HEK293 (cell line): ENCODE measurements around the gene PTPRN.
A peak's percentile ranks its signal among the peaks of the same experiment; 100 is the strongest.

Source experiments
- HOXC10 ChIP-seq: sonication (generic); formaldehyde crosslinking; IDR thresholded peaks from 2 replicates; pipeline ENCODE4 v1.8.1; 2023; ENCODE audit warnings: mild to moderate bottlenecking, missing genetic modification reagents
- KLF16 ChIP-seq: fragments of 450-650 bp; formaldehyde crosslinking; IDR thresholded peaks from 2 replicates; pipeline ENCODE4 v1.5.1; 2017; ENCODE audit warnings: missing biosample characterization, missing genetic modification characterization
- KLF7 ChIP-seq: fragments of 450-650 bp; formaldehyde crosslinking; IDR thresholded peaks from 2 replicates; pipeline ENCODE4 v1.5.1; 2016; ENCODE audit warnings: missing biosample characterization, missing genetic modification characterization, borderline replicate concordance
- MYNN ChIP-seq: fragments of 450-650 bp; formaldehyde crosslinking; IDR thresholded peaks from 2 replicates; pipeline ENCODE4 v1.5.1; 2016; ENCODE audit warnings: missing biosample characterization, missing genetic modification characterization, borderline replicate concordance
- MZF1 ChIP-seq: fragments of 450-650 bp; formaldehyde crosslinking; IDR thresholded peaks from 2 replicates; pipeline ENCODE4 v1.5.1; 2017; ENCODE audit warnings: missing biosample characterization, missing genetic modification characterization, borderline replicate concordance
- PRDM1 ChIP-seq: fragments of 450-650 bp; formaldehyde crosslinking; IDR thresholded peaks from 2 replicates; pipeline ENCODE4; 2016; ENCODE audit warnings: missing biosample characterization, missing genetic modification characterization
- REST ChIP-seq: fragments of 450-650 bp; formaldehyde crosslinking; IDR thresholded peaks from 2 replicates; pipeline ENCODE4 v1.5.1; 2016; ENCODE audit warnings: missing biosample characterization, missing genetic modification characterization
- SCRT2 ChIP-seq: fragments of 450-650 bp; formaldehyde crosslinking; IDR thresholded peaks from 2 replicates; pipeline ENCODE4 v1.5.1; 2016; ENCODE audit warnings: missing biosample characterization, missing genetic modification characterization
- SP3 ChIP-seq: fragments of 450-650 bp; formaldehyde crosslinking; IDR thresholded peaks from 2 replicates; pipeline ENCODE4 v1.5.1; 2016; ENCODE audit warnings: missing biosample characterization, missing genetic modification characterization
- ZBTB17 ChIP-seq: fragments of 450-650 bp; formaldehyde crosslinking; IDR thresholded peaks from 2 replicates; pipeline ENCODE4 v1.5.1; 2016; ENCODE audit warnings: missing biosample characterization, missing genetic modification characterization
- ZFP37 ChIP-seq: fragments of 450-650 bp; formaldehyde crosslinking; IDR thresholded peaks from 2 replicates; pipeline ENCODE4 v1.5.1; 2016; ENCODE audit warnings: missing biosample characterization, missing genetic modification characterization
- ZIC2 ChIP-seq: fragments of 450-650 bp; formaldehyde crosslinking; IDR thresholded peaks from 2 replicates; pipeline ENCODE4 v1.5.1; 2016; ENCODE audit warnings: missing biosample characterization, missing genetic modification characterization
- ZNF138 ChIP-seq: fragments of 450-650 bp; formaldehyde crosslinking; IDR thresholded peaks from 2 replicates; pipeline ENCODE4 v1.5.1; 2016; ENCODE audit warnings: missing biosample characterization, missing genetic modification characterization, borderline replicate concordance
- ZNF155 ChIP-seq: fragments of 450-650 bp; formaldehyde crosslinking; IDR thresholded peaks from 2 replicates; pipeline ENCODE4 v1.5.1; 2016; ENCODE audit warnings: missing biosample characterization, missing genetic modification characterization
- ZNF157 ChIP-seq: fragments of 450-650 bp; formaldehyde crosslinking; IDR thresholded peaks from 2 replicates; pipeline ENCODE4 v1.5.1; 2016; ENCODE audit warnings: missing biosample characterization, missing genetic modification characterization
- ZNF292 ChIP-seq: fragments of 450-650 bp; formaldehyde crosslinking; IDR thresholded peaks from 2 replicates; pipeline ENCODE4 v1.5.1; 2016; ENCODE audit warnings: low read depth, missing biosample characterization, missing genetic modification characterization, borderline replicate concordance
- ZNF324 ChIP-seq: fragments of 450-650 bp; formaldehyde crosslinking; IDR thresholded peaks from 2 replicates; pipeline ENCODE4 v1.5.1; 2016; ENCODE audit warnings: missing biosample characterization, missing genetic modification characterization
- ZNF366 ChIP-seq: fragments of 450-650 bp; formaldehyde crosslinking; conservative IDR thresholded peaks from 2 replicates; pipeline ENCODE4 v1.5.1; 2016; ENCODE audit warnings: missing biosample characterization, missing genetic modification characterization
- ZNF513 ChIP-seq: fragments of 450-650 bp; IDR thresholded peaks from 2 replicates; pipeline ENCODE4 v1.5.1; 2018; ENCODE audit warnings: missing biosample characterization, missing genetic modification characterization
- ZNF596 ChIP-seq: fragments of 450-650 bp; IDR thresholded peaks from 2 replicates; pipeline ENCODE4 v1.5.0; 2018; ENCODE audit warnings: missing biosample characterization, mild to moderate bottlenecking, missing genetic modification characterization, moderate library complexity
- ZNF600 ChIP-seq: fragments of 450-650 bp; formaldehyde crosslinking; IDR thresholded peaks from 2 replicates; pipeline ENCODE4 v1.5.1; 2016; ENCODE audit warnings: missing biosample characterization, missing genetic modification characterization
- ZNF624 ChIP-seq: fragments of 450-650 bp; formaldehyde crosslinking; IDR thresholded peaks from 2 replicates; pipeline ENCODE4 v1.5.1; 2017; ENCODE audit warnings: missing biosample characterization, missing genetic modification characterization
- ZNF645 ChIP-seq: fragments of 450-650 bp; formaldehyde crosslinking; IDR thresholded peaks from 2 replicates; pipeline ENCODE4; 2016; ENCODE audit warnings: missing biosample characterization, missing genetic modification characterization
- ZNF658 ChIP-seq: fragments of 450-650 bp; formaldehyde crosslinking; IDR thresholded peaks from 2 replicates; pipeline ENCODE4; 2016; ENCODE audit warnings: missing biosample characterization, missing genetic modification characterization
- ZNF768 ChIP-seq: fragments of 450-650 bp; formaldehyde crosslinking; IDR thresholded peaks from 2 replicates; pipeline ENCODE4 v1.5.1; 2018; ENCODE audit warnings: missing biosample characterization, mild to moderate bottlenecking, missing genetic modification characterization
- ZNF791 ChIP-seq: fragments of 450-650 bp; formaldehyde crosslinking; IDR thresholded peaks from 2 replicates; pipeline ENCODE4 v1.5.1; 2016; ENCODE audit warnings: missing biosample characterization, missing genetic modification characterization
- ZSCAN30 ChIP-seq: fragments of 450-650 bp; IDR thresholded peaks from 2 replicates; pipeline ENCODE4 v1.5.1; 2018; ENCODE audit warnings: missing biosample characterization, mild to moderate bottlenecking, missing genetic modification characterization, moderate library complexity
- TF ChIP-seq, protein P1 (sequence below): fragments of 450-650 bp; formaldehyde crosslinking; IDR thresholded peaks from 2 replicates; pipeline ENCODE4 v1.5.1; 2017; ENCODE audit warnings: missing biosample characterization, missing genetic modification characterization
- TF ChIP-seq, protein P2 (sequence below): fragments of 450-650 bp; formaldehyde crosslinking; IDR thresholded peaks from 2 replicates; pipeline ENCODE4 v1.5.1; 2016; ENCODE audit warnings: missing biosample characterization, missing genetic modification characterization, borderline replicate concordance

PTPRN gene

DNA sequence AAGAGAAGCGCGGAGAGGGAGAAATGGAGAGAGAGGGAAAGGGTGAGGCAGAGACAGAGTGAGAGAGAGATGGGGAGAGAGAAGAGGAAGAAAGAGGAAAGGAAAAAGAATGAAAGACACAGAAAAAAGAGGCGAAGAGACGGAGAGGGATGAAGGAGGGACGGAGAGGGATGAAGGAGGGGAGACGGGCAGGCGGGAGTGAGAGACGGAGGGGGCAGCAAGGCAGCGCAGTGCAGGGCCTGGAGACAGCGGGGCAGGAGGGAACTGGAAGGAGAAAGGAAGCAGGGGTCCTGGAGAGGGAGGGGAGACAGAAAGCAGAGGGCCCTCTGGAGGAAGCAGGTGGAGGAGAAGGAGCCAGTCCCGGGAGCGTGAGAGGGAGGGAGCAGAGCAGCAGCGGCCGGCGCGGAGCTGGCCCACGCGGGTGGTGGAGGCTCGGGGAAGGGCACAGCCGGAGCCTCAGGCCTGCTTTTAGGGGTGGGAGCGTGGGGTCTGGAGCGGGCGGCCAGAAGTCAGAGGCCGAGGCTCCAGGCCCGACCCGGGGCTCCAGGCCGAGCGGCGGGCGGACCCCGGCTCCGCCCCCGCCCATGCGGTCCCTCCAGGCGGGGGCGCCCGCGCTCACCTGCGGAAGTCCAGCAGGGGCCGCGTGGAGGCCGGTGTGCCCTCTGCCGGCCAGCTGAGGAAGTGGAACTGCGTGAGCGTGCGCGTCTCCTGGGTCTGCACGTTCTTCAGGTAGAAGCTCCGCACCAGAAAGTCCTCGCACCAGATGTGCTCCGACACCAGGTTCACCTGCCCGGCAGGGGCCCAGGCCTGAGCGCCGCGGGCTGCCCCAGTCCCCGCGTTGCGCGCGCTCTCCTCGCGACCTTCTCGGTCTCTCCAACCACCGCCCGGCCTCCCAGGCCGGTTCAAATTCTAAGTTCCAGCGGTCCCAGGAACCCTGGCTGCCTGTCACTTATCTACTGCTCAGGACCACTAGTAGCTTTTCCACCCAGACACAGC, 14.5 kb downstream of the PTPRN start (continued):
- TF ChIP-seq, protein P1, sequence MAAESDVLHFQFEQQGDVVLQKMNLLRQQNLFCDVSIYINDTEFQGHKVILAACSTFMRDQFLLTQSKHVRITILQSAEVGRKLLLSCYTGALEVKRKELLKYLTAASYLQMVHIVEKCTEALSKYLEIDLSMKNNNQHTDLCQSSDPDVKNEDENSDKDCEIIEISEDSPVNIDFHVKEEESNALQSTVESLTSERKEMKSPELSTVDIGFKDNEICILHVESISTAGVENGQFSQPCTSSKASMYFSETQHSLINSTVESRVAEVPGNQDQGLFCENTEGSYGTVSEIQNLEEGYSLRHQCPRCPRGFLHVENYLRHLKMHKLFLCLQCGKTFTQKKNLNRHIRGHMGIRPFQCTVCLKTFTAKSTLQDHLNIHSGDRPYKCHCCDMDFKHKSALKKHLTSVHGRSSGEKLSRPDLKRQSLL (tag by site-specific recombination), result peak; percentile 78
- TF ChIP-seq ZNF791 (tag by site-specific recombination), result no peak
- TF ChIP-seq REST (tag by site-specific recombination), result no peak
- no peak for TF ChIP-seq ZNF645 (tag by site-specific recombination)
- 0 out of 2 replicates have a peak, but pooled peaks have one; percentile 59 for TF ChIP-seq KLF16 (tag by site-specific recombination)
- TF ChIP-seq ZSCAN30 (tag by site-specific recombination), result peak; percentile 99
- TF ChIP-seq ZIC2 (tag by site-specific recombination), result peak; percentile 63
- no peak for TF ChIP-seq ZNF596 (tag by site-specific recombination)
- TF ChIP-seq ZNF624 (tag by site-specific recombination), result no peak
- TF ChIP-seq ZNF600 (tag by site-specific recombination), result peak; percentile 76; the same call in 1 of the 2 replicates
- TF ChIP-seq ZBTB17 (tag by site-specific recombination), result peak; percentile 51; the same call in 1 of the 2 replicates
- no peak for TF ChIP-seq MYNN (tag by site-specific recombination)
- no peak for TF ChIP-seq ZNF513 (tag by site-specific recombination)
- no peak for TF ChIP-seq ZNF155 (tag by site-specific recombination)
- TF ChIP-seq ZNF768 (tag by site-specific recombination), result no peak
- no peak for TF ChIP-seq MZF1 (tag by site-specific recombination)
- no peak for TF ChIP-seq ZFP37 (tag by site-specific recombination)
- TF ChIP-seq SCRT2 (tag by site-specific recombination), result peak; percentile 44
- peak; percentile 97 for TF ChIP-seq PRDM1 (tag by site-specific recombination)
- peak; percentile 38 for TF ChIP-seq SP3
- TF ChIP-seq KLF7 (tag by site-specific recombination), result no peak
- peak; percentile 98 for TF ChIP-seq ZNF366 (tag by site-specific recombination)
- no peak for TF ChIP-seq ZNF658 (tag by site-specific recombination)
- no peak for TF ChIP-seq ZNF138 (tag by site-specific recombination)
- TF ChIP-seq ZNF292, result no peak
- TF ChIP-seq, protein P2, sequence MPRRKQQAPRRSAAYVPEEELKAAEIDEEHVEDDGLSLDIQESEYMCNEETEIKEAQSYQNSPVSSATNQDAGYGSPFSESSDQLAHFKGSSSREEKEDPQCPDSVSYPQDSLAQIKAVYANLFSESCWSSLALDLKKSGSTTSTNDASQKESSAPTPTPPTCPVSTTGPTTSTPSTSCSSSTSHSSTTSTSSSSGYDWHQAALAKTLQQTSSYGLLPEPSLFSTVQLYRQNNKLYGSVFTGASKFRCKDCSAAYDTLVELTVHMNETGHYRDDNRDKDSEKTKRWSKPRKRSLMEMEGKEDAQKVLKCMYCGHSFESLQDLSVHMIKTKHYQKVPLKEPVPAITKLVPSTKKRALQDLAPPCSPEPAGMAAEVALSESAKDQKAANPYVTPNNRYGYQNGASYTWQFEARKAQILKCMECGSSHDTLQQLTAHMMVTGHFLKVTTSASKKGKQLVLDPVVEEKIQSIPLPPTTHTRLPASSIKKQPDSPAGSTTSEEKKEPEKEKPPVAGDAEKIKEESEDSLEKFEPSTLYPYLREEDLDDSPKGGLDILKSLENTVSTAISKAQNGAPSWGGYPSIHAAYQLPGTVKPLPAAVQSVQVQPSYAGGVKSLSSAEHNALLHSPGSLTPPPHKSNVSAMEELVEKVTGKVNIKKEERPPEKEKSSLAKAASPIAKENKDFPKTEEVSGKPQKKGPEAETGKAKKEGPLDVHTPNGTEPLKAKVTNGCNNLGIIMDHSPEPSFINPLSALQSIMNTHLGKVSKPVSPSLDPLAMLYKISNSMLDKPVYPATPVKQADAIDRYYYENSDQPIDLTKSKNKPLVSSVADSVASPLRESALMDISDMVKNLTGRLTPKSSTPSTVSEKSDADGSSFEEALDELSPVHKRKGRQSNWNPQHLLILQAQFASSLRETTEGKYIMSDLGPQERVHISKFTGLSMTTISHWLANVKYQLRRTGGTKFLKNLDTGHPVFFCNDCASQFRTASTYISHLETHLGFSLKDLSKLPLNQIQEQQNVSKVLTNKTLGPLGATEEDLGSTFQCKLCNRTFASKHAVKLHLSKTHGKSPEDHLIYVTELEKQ (tag by site-specific recombination), result no peak
- no peak for TF ChIP-seq ZNF324
- TF ChIP-seq ZNF157 (tag by site-specific recombination), result no peak
- no peak for TF ChIP-seq HOXC10 (CRISPR knock-in tag)
